Measurements from ENCODE around the gene TGFBR1.

The TGFBR1 gene

GRCh38 chr9:99107421-99107820 is 2.5 kb downstream of the TGFBR1 start:
- no peak for DNase-seq (ENCODE audit: low read depth)

- DNase-seq (ENCODE audit: low read depth) = no peak
These were observed 3.2 kb downstream of the TGFBR1 start for GRCh38 chr9:99108131-99108530.

GRCh38 chr9:99109522-99109921 is 4.6 kb downstream of the TGFBR1 start:
- no peak for DNase-seq (ENCODE audit: low read depth)

GRCh38 chr9:99112750-99113413 is 8.0 kb downstream of the TGFBR1 start:
- DNase-seq (ENCODE audit: low read depth) = no peak

DNA sequence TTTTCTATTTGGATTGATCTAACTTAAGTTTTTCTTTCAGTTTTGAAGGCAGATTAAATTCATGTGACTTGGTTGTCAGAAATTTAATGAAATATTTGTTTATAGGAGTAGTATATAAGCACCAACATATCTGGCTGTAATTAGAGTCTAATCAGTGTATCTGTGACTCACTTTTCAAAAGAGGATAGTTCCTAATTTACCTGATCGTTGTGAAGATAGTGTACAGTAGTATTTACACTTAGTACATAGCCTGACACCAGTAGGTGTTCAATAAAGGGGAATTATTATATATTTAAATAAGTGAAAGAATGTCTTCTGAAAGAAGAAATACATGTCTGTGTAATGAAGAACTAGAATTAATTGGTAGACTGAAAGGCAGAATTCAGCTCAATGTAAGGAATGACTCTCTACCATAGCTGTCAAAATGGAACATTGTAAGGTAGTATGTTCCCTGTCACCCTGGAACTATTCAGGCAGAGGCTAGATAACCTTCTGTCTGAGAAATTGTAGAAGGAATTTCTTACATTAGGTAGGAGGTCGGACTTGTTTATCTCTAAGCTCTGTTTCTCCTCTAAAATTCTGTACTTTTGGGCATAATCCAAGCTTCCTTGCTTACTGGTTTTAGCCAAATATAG is 8.6 kb downstream of the TGFBR1 start:
- no peak for DNase-seq (ENCODE audit: low read depth)

DNA sequence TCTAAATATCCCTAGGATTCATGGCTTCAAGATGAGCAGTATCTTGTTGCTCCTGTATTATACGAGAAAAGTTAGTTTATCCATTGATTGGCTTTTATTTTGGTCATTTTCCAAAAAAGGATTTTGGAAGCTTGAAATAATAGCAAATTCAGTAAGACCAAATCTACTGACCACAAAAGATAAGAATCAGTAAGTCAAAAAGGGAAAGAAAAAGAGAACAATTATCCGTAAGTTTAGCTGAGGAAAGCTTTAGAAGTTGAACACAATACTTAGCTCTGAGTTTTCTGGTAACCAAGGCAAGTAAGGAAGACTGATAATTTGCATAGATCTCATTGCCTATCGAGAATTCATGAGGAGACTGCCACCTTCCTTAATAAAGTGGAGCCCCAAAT is 9.1 kb downstream of the TGFBR1 start:
- DNase-seq (ENCODE audit: low read depth) = no peak

DNA sequence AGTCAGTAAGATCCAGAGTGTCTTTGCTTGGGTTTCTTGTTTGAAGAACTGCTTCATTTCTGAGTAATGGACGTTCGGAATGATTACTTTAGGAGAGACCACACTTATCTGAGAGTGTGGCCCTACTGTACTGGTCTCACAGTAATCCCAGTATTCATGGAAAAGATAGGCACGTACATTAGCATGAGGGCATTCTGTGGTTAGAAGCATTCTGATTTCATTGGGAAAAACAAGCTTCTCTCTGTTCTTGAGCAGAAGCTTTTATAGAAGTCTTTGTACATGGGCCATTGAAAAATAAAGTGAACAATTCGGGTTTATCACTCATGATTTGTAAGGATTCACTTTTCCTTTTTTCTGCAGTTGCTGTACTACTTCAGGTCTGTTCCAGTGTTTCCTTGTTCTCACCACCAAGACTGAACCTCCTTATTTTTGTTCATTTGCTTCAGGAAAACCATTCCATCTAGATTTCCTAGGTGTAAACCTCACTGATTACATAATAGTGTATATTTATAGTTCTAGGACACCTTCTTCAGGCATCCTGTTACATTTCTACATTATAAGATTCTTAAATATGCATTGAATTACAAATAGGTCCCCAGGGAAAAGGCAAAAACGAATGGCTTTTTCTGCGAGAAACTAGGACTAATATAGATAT is 10.1 kb downstream of the TGFBR1 start:
- no peak for DNase-seq (ENCODE audit: low read depth)

- DNase-seq (ENCODE audit: low read depth) = no peak
These were observed 11.1 kb downstream of the TGFBR1 start for GRCh38 chr9:99116003-99116411.

DNA sequence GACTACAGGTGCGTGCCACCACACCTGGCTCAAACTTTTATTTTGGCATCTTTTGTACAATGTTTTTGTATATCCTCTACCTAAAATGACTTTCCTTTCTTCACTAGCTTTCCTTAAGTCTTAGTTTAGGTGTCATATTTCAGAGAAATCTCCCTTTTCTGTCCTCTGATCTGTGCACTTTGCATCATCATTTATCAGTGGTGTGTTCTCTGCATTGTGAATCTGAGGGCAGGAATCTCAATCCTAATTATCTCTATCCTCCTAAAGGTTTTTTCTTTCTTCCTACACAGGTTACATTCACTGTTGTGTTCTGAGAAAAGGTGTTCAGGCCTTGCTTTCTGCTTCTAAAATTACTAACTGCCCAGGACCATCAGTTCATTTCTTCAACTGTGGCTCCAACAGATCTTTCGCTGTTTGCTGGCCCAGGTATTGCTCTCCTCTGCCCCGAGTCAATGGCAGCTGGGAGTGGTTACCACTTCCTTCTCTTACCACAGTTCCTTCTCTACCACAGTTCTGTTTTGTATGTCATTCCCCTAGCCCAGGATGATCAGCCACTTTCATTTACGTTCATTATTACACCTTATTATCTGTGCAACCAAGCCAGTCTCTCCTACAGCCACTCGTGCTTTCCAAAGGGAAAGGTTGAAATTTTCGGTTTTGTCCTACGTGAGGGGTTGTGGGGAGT is 14.0 kb downstream of the TGFBR1 start:
- DNase-seq (ENCODE audit: low read depth) = no peak

DNA sequence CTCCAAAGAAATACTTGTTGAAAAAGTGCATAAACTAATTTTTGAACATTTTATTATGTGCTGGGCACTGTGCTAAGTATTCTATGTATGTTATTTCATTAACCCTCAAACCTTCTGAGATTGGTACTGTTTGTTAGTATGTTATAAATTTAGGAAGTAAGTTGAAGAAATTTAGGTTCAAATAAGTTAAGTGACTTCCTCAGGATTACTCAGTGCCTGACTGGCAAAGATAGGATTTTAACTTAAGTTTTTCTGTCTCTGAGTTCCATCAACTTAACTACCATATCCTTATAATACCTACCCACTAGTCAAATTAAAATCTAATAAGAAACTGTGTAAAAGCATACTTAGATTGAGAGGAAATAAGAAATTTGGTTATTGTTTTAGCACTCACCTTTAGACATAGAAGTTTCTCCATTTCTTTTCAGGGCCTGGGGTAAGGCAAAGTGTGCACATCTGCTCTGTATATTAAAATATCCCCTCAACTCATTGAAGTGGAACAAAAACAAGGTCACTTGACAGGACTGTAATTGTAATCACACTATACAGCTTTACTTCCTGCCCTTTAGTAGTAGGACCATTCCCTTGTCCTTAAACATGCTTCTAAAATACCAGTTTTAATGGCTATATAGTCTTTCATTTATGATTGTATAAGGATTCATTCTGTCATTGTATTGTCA is 15.2 kb downstream of the TGFBR1 start:
- DNase-seq (ENCODE audit: low read depth) = no peak

GRCh38 chr9:99121604-99122003 is 16.7 kb downstream of the TGFBR1 start:
- DNase-seq (ENCODE audit: low read depth) = no peak

DNA sequence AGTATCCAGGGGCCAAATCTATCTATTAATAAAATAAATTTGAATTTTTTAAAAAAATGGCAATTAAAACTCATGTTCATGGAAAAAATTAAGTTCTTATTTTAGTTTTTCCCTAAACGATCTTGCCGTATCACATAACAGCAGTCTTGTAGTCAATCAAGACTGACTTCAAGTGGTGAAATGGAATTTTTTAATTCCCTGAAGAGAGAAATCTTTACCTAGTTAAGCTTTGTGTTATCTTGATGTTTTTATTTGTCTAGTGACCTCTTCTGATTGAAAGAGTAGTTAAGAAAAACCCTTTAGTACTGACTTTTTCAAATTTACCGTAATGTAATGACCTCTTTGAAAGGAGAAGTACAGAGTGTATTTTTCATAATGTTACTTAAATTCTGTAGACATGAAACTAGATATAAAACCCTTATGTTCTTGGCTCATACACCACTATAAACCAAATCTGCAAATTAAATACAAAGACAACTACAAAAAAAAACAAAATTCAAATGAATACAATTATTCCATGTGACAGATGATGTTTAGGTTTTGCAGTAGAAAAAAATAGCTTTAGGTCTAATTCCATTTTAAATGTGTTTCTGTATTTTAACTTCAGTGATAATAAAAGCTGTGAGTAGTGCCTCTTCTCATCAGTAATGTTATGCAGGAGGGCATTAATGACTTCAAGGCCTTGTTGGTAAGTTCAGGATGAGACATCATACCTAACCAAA is 19.8 kb downstream of the TGFBR1 start:
- DNase-seq (ENCODE audit: low read depth) = no peak

DNA sequence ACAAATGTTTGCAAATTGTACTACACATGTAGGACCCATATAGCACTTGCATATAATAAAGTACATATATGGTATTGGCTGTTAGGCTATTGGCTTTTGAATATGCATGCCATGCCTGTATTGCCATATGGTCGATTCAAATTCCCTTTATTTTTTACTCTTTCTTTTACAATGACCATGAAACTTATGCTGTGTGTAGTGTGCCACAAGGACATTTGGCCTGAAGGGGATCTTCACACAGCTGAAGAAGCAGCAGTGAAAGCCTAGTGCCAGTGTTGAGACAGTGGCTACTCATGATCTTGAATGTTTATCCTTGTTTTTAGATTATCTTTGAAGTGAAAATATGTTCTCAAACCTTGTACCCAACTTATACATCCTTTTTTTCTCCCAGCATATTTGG is 20.5 kb downstream of the TGFBR1 start:
- no peak for DNase-seq (ENCODE audit: low read depth)

- DNase-seq (ENCODE audit: low read depth) = no peak
These were observed 21.4 kb downstream of the TGFBR1 start for GRCh38 chr9:99126312-99126711.

- no peak for DNase-seq (ENCODE audit: low read depth)
These were observed 22.6 kb downstream of the TGFBR1 start for GRCh38 chr9:99127356-99128132.

- no peak for DNase-seq (ENCODE audit: low read depth)
These were observed 23.2 kb downstream of the TGFBR1 start for GRCh38 chr9:99128133-99128406.

DNA sequence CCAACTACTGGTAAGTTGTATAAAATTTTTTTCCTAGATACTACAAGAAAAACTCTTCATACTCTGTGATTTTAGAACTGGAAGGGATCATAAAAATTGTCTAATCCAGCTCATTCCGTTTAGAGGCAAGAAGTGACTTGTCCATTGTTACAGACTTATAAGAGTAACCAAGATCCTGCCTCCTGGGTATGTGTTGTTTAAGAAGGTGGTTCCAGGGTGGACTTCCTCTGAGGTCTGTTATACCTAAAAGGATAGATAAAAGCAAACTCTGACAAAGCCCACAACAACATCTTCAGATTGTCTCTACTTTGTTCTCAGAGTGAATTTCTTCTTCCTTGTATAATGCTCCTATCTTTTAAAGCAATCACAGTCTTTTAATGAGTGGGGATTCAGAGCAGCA is 24.2 kb downstream of the TGFBR1 start:
- no peak for DNase-seq (ENCODE audit: low read depth)

DNA sequence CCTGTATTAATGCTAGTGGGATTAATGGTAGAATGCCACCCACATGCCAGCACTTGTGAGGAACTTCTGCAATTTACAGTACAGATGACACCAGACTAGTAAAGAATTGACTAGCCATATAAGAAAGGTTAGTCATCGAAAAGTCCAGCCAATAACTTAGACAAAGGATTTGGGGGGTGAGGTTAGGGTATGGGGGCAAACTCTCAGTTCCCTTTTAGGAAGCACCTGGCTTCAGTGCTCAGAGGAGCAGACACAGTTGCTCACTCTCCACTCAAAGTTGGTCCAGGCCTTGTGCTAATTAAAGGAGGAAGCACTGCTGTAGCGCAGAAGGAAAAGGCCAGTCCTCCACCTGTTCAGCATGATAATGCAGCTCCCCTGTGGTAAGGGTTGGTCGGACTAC is 25.2 kb downstream of the TGFBR1 start:
- no peak for DNase-seq (ENCODE audit: low read depth)

DNA sequence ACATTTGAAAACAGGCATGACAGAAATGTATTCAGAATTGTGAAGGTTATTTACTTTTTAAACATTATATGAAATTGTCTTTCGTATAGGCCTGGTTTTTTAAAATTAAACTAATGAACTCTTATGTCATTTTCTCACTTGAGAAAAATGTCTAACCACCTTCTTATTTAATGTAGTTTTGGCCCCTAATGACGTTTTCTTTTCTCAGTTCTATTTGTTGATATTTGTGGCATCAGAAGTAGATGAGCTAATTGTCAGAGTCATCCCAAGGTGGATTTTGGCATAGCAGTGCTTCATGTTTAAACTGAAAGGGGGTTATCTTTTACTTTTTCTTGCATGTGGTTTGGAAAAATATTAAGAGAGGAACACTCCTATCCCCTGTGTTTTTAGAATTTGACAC is 28.2 kb downstream of the TGFBR1 start:
- no peak for DNase-seq (ENCODE audit: low read depth)

GRCh38 chr9:99134893-99135341 is 30.0 kb downstream of the TGFBR1 start:
- no peak for DNase-seq (ENCODE audit: low read depth)

GRCh38 chr9:99135456-99135855 is 30.5 kb downstream of the TGFBR1 start:
- no peak for DNase-seq (ENCODE audit: low read depth)
